GM23338 (cell line): ENCODE results near the gene KLF11. TPM values are rescaled to one million over a fixed set of nuclear protein-coding genes. Genes with fewer than 3 reads are reported as not detected.

Experiments used
- ATAC-seq: fragments of 200-7000 bp; cut with Tn5 transposase; 3 replicates; pipeline ENCODE4 v1.9.1; 2020
- DNase-seq: peaks from one replicate; pipeline ENCODE4 v3.0.0-alpha.2; 2015; ENCODE audit warnings: low spot score
- H2AFZ ChIP-seq: fragments of 200-600 bp; sonication (generic); 2 replicates; pipeline ENCODE4 v1.8.0; 2016; ENCODE audit warnings: antibody characterized with exemption, mild to moderate bottlenecking, moderate library complexity
- H3F3A ChIP-seq: fragments of 200-600 bp; sonication (generic); replicated peaks from 2 replicates; pipeline ENCODE4 v1.8.0; 2017; ENCODE audit warnings: antibody characterized with exemption, mixed run types, low read depth
- H3K27ac ChIP-seq: fragments of 200-600 bp; sonication (generic); 2 replicates; pipeline ENCODE4 v1.6.1; 2016; ENCODE audit warnings: low read depth
- H3K27me3 ChIP-seq: fragments of 200-600 bp; sonication (generic); 2 replicates; pipeline ENCODE4 v1.8.0; 2016; ENCODE audit warnings: mild to moderate bottlenecking, mixed run types, moderate library complexity; ENCODE audit not compliant: insufficient read depth
- H3K36me3 ChIP-seq: fragments of 200-600 bp; sonication (generic); 2 replicates; pipeline ENCODE4 v1.8.0; 2016; ENCODE audit warnings: mild to moderate bottlenecking; ENCODE audit not compliant: insufficient read depth
- H3K4me1 ChIP-seq: fragments of 200-600 bp; sonication (generic); 2 replicates; pipeline ENCODE4 v1.8.0; 2016; ENCODE audit warnings: mild to moderate bottlenecking, moderate library complexity; ENCODE audit not compliant: insufficient read depth
- H3K4me2 ChIP-seq: fragments of 200-600 bp; sonication (generic); 2 replicates; pipeline ENCODE4 v1.7.1; 2017; ENCODE audit warnings: mixed run types
- H3K4me3 ChIP-seq: fragments of 200-600 bp; sonication (generic); 2 replicates; pipeline ENCODE4 v1.6.1; 2016; ENCODE audit warnings: mixed run types
- H3K79me2 ChIP-seq: fragments of 200-600 bp; sonication (generic); replicated peaks from 2 replicates; pipeline ENCODE4 v1.8.0; 2017; ENCODE audit warnings: mild to moderate bottlenecking; ENCODE audit not compliant: insufficient read depth
- H3K9me2 ChIP-seq: fragments of 200-600 bp; sonication (generic); 2 replicates; pipeline ENCODE4 v1.8.0; 2017; ENCODE audit not compliant: insufficient read depth
- H4K20me1 ChIP-seq: fragments of 200-600 bp; sonication (generic); replicated peaks from 2 replicates; pipeline ENCODE4 v1.8.0; 2017; ENCODE audit warnings: mild to moderate bottlenecking; ENCODE audit not compliant: insufficient read depth
- H3K27ac Mint-ChIP-seq: 2 replicates; pipeline ENCODE4 v1.8.0; 2020; ENCODE audit warnings: inconsistent platforms, mild to moderate bottlenecking, moderate library complexity, mixed read lengths
- H3K27me3 Mint-ChIP-seq: 3 replicates; pipeline ENCODE4 v1.8.0; 2022; ENCODE audit warnings: low read depth, mild to moderate bottlenecking, moderate library complexity, mixed read lengths, inconsistent platforms; ENCODE audit not compliant: insufficient read depth, poor library complexity
- H3K36me3 Mint-ChIP-seq: 3 replicates; pipeline ENCODE4 v1.8.0; 2021; ENCODE audit warnings: low read depth, mild to moderate bottlenecking, inconsistent platforms, moderate library complexity, mixed read lengths
- H3K4me1 Mint-ChIP-seq: 3 replicates; pipeline ENCODE4 v1.8.0; 2020; ENCODE audit warnings: mild to moderate bottlenecking, inconsistent platforms, mixed read lengths
- H3K4me3 Mint-ChIP-seq: 3 replicates; pipeline ENCODE4 v1.8.0; 2021; ENCODE audit warnings: moderate library complexity, mild to moderate bottlenecking, inconsistent platforms, mixed read lengths
- H3K9me3 Mint-ChIP-seq: 3 replicates; pipeline ENCODE4 v1.8.0; 2020; ENCODE audit warnings: moderate library complexity, mild to moderate bottlenecking, inconsistent platforms, mixed read lengths
- CREB1 ChIP-seq: fragments of 250-450 bp; sonication (Bioruptor Pico); IDR thresholded peaks from 2 replicates; pipeline ENCODE4 v1.5.0; 2020; ENCODE audit warnings: low read depth, mild to moderate bottlenecking, moderate library complexity
- CTCF ChIP-seq, 2 experiments: fragments of 200-600 bp in 1 of 2; sonication (generic) in 1 of 2; conservative IDR thresholded peaks; 2 replicates each; pipeline versions ENCODE4 v1.5.1 to v1.6.1; 2016 to 2017; ENCODE audit warnings: antibody characterized with exemption in 2 of 2, low read depth in 2 of 2, mild to moderate bottlenecking in 2 of 2, moderate library complexity in 1 of 2
- ETS1 ChIP-seq: IDR thresholded peaks from 2 replicates; pipeline ENCODE4 v1.6.1; 2016; ENCODE audit warnings: antibody characterized with exemption
- EZH2 ChIP-seq: fragments of 200-600 bp; sonication (generic); IDR thresholded peaks from one replicate; pipeline ENCODE4 v1.8.0; 2017; ENCODE audit warnings: antibody characterized with exemption, mild to moderate bottlenecking, low read depth; ENCODE audit not compliant: unreplicated experiment
- EZH2phosphoT487 ChIP-seq: fragments of 200-600 bp; sonication (generic); IDR thresholded peaks from one replicate; pipeline ENCODE4 v1.8.1; 2018; ENCODE audit warnings: antibody characterized with exemption; ENCODE audit not compliant: unreplicated experiment
- JUNB ChIP-seq: IDR thresholded peaks from one replicate; pipeline ENCODE4 v1.6.1; 2016; ENCODE audit warnings: antibody characterized with exemption; ENCODE audit not compliant: unreplicated experiment
- NANOG ChIP-seq: IDR thresholded peaks from 2 replicates; pipeline ENCODE4 v1.6.1; 2016; ENCODE audit warnings: antibody characterized with exemption, borderline replicate concordance
- POLR2AphosphoS5 ChIP-seq: IDR thresholded peaks from 2 replicates; pipeline ENCODE4 v1.6.1; 2016; ENCODE audit warnings: antibody characterized with exemption, low read depth
- REST ChIP-seq: IDR thresholded peaks from one replicate; pipeline ENCODE4 v1.6.1; 2018; ENCODE audit warnings: antibody characterized with exemption; ENCODE audit not compliant: unreplicated experiment
- STAT1 ChIP-seq: IDR thresholded peaks from one replicate; pipeline ENCODE4 v1.6.1; 2016; ENCODE audit warnings: antibody characterized with exemption; ENCODE audit not compliant: unreplicated experiment
- ZNF114 ChIP-seq: fragments of 250-450 bp; sonication (Bioruptor Pico); IDR thresholded peaks from 2 replicates; pipeline ENCODE4 v1.5.0; 2020; ENCODE audit warnings: mild to moderate bottlenecking, moderate library complexity
- ZNF331 ChIP-seq: fragments of 250-450 bp; sonication (Bioruptor Pico); IDR thresholded peaks from 2 replicates; pipeline ENCODE4 v1.5.0; 2020; ENCODE audit warnings: low read depth, mild to moderate bottlenecking, moderate library complexity
- polyA plus RNA-seq: library from polyadenylated mRNA; unstranded; fragments of >200 nt; fragmentation: Nextera tagmentation; extraction: Ambion mirVana; gene quantifications from 2 replicates; pipeline ENCODE4 v1.2.1, GENCODE V29; 2016
- total RNA-seq: library from RNA; depleted of rRNA; stranded (reverse); fragments of >200 nt; shearing (Covaris generic); gene quantifications from 2 replicates; pipeline ENCODE4 v1.2.3, GENCODE V29; 2014
- TF ChIP-seq, protein P1 (sequence below): fragments of 250-450 bp; sonication (Bioruptor Pico); IDR thresholded peaks from 2 replicates; pipeline ENCODE4 v1.5.0; 2020; ENCODE audit warnings: mild to moderate bottlenecking, moderate library complexity

The KLF11 gene
- total and polyA plus RNA-seq, 2 experiments from 2014 or later: 1.4 to 5.6 TPM

GRCh38 chr2:10078001-10078400 is 34.7 kb downstream of the KLF11 start:
- H3K36me3 Mint-ChIP-seq: no peaks in the 10 kb centered on the region; the same call in 2 of the 3 replicates
- no peaks in the 10 kb centered on the region for H3K79me2 ChIP-seq
- TF ChIP-seq REST: no peak
- no peak for TF ChIP-seq ETS1
- TF ChIP-seq, protein P1, sequence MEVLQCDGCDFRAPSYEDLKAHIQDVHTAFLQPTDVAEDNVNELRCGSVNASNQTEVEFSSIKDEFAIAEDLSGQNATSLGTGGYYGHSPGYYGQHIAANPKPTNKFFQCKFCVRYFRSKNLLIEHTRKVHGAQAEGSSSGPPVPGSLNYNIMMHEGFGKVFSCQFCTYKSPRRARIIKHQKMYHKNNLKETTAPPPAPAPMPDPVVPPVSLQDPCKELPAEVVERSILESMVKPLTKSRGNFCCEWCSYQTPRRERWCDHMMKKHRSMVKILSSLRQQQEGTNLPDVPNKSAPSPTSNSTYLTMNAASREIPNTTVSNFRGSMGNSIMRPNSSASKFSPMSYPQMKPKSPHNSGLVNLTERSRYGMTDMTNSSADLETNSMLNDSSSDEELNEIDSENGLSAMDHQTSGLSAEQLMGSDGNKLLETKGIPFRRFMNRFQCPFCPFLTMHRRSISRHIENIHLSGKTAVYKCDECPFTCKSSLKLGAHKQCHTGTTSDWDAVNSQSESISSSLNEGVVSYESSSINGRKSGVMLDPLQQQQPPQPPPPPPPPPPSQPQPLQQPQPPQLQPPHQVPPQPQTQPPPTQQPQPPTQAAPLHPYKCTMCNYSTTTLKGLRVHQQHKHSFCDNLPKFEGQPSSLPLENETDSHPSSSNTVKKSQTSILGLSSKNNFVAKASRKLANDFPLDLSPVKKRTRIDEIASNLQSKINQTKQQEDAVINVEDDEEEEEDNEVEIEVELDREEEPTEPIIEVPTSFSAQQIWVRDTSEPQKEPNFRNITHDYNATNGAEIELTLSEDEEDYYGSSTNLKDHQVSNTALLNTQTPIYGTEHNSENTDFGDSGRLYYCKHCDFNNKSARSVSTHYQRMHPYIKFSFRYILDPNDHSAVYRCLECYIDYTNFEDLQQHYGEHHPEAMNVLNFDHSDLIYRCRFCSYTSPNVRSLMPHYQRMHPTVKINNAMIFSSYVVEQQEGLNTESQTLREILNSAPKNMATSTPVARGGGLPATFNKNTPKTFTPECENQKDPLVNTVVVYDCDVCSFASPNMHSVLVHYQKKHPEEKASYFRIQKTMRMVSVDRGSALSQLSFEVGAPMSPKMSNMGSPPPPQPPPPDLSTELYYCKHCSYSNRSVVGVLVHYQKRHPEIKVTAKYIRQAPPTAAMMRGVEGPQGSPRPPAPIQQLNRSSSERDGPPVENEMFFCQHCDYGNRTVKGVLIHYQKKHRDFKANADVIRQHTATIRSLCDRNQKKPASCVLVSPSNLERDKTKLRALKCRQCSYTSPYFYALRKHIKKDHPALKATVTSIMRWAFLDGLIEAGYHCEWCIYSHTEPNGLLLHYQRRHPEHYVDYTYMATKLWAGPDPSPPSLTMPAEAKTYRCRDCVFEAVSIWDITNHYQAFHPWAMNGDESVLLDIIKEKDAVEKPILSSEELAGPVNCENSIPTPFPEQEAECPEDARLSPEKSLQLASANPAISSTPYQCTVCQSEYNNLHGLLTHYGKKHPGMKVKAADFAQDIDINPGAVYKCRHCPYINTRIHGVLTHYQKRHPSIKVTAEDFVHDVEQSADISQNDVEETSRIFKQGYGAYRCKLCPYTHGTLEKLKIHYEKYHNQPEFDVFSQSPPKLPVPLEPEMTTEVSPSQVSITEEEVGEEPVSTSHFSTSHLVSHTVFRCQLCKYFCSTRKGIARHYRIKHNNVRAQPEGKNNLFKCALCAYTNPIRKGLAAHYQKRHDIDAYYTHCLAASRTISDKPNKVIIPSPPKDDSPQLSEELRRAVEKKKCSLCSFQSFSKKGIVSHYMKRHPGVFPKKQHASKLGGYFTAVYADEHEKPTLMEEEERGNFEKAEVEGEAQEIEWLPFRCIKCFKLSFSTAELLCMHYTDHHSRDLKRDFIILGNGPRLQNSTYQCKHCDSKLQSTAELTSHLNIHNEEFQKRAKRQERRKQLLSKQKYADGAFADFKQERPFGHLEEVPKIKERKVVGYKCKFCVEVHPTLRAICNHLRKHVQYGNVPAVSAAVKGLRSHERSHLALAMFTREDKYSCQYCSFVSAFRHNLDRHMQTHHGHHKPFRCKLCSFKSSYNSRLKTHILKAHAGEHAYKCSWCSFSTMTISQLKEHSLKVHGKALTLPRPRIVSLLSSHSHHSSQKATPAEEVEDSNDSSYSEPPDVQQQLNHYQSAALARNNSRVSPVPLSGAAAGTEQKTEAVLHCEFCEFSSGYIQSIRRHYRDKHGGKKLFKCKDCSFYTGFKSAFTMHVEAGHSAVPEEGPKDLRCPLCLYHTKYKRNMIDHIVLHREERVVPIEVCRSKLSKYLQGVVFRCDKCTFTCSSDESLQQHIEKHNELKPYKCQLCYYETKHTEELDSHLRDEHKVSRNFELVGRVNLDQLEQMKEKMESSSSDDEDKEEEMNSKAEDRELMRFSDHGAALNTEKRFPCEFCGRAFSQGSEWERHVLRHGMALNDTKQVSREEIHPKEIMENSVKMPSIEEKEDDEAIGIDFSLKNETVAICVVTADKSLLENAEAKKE (CRISPR knock-in tag): no peak
- TF ChIP-seq ZNF114 (CRISPR knock-in tag): no peak
- no peak for TF ChIP-seq ZNF331 (CRISPR knock-in tag)
- TF ChIP-seq EZH2phosphoT487: no peak
- TF ChIP-seq NANOG: no peak
- no peak for TF ChIP-seq STAT1
- TF ChIP-seq EZH2: no peak
- TF ChIP-seq JUNB: no peak
- no peak for TF ChIP-seq CTCF (conservative IDR thresholded peaks at IDR 0.05; ENCODE audit: low read depth in 2 of 2)
- no peak for TF ChIP-seq POLR2AphosphoS5
- TF ChIP-seq CREB1: no peak
- H3K27me3 Mint-ChIP-seq: peaks cover 37% of the 10 kb centered on the region
- H3K27ac ChIP-seq: no peak overlapping the region
- H3K4me2 ChIP-seq: no peak overlapping the region
- no peaks in the 10 kb centered on the region for H3K36me3 ChIP-seq
- no peak for DNase-seq
- peaks cover 13% of the 10 kb centered on the region for H3K4me1 ChIP-seq
- H3K27ac Mint-ChIP-seq: no peak overlapping the region
- no peak for ATAC-seq
- H3K9me3 Mint-ChIP-seq: no peaks in the 10 kb centered on the region
- H3K4me3 ChIP-seq: no peak overlapping the region
- H3F3A ChIP-seq: 0 out of 2 replicates have a peak, but pooled peaks cover 6% of the 10 kb centered on the region
- H3K4me1 Mint-ChIP-seq: peaks cover 31% of the 10 kb centered on the region
- no peaks in the 10 kb centered on the region for H4K20me1 ChIP-seq
- H2AFZ ChIP-seq: no peak overlapping the region
- H3K27me3 ChIP-seq: peaks cover 47% of the 10 kb centered on the region
- no peak overlapping the region for H3K4me3 Mint-ChIP-seq
- H3K9me2 ChIP-seq: no peaks in the 10 kb centered on the region
